ENCODE measurements around the gene ELK1.
"Not testable (repeated sequence)": the region's sequence is repeated elsewhere in the genome, so short reads cannot be mapped to it uniquely, and the experiment has no call there.

The ELK1 gene

GRCh38 chrX:47610511-47610910, 39.9 kb downstream of the ELK1 start:
- no peak for DNase-seq

DNA sequence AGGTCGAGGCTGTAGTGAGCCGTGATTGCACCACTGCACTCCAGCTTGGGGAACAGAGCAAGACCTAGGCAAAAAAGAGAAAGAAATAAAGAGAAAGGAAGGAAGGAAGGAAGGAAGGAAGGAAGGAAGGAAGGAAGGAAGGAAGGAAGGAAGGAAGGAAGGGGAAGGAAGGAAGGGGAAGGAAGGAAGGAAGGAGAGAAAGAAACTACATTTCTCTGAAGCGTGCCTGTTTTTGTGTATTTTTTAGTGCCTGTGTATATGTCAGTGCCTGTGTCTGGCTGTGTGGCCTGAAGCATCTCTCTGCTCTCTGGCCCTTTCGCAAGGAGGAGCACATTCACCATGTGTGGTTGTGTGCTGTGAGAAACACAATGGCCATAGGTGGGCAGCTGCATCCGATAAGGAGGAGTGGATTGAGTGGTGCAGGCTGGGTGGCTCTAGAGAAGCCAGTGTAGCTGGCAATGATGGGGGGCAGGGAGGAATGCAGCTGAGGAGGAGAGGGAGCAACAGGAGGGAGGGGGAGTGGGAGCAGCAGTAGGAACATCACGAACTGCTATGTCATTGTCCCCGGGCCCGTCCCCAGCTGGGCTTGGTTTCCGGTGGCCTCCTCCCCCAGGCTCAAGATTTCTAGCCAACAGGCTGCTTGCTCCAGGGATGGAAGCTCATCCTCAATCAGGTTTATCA, 42.1 kb downstream of the ELK1 start:
- no peak for DNase-seq

DNA sequence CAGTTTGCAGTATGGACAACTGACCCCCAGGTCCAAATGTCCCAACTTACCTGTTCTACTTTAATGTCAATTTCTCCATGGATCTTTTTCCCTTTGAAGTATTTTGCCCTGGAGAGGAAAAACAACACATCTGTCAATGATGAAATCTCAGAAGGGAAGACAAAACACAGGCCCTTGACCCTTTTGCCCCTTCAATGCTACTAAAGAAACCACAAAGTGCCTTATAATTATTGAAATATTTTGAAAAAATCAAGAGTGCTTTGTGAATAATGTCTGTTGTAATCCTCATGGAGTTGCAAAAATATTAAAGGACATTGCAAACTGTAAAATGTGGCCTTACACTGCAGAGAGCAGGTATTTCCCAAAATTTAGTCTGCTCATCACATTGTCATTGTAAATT, 43.3 kb downstream of the ELK1 start:
- DNase-seq, result no peak

DNA sequence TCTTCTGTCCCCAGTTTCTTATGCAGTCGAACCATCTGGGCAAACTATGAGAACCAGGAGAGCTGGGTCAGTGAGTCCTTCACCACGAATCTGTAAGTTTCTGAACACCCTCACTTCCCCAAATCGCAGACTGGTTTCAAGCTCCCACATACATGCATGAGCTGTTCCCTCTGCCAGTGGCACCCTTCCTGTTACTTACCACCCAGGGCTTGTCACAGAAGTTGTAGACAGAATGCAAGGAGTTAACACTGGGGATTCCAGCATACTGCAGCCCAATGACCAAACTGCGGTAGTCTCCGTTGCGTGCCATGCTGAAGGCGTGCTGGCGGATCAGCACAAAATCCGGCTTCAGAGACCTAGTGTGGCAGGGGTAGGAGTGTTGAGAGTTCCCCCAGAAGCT, 45.3 kb downstream of the ELK1 start:
- DNase-seq, result no peak

- not testable (repeated sequence) for DNase-seq
Observed at GRCh38 chrX:47603125-47603524, 47.2 kb downstream of the ELK1 start.

GRCh38 chrX:47597222-47597621, 53.1 kb downstream of the ELK1 start:
- no peak for DNase-seq

DNA sequence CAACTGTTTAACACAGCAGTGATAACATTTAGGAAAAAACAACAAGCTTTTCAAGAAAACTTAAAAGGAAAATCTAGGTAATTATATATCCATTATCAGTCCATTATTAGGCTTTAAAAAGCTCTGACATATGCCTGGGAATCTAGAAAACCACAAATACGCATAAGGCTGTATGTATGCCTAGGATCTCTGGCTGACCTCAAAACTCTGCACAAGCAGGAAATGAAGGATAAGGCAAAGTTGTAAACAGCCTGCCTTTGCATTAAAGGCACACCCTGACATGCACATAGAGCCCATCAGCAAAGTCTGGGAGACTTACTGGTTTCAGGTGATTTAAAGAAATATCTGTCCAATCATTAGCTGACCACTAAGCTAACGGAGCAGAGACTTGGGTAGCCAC, 54.1 kb downstream of the ELK1 start:
- no peak for DNase-seq

DNA sequence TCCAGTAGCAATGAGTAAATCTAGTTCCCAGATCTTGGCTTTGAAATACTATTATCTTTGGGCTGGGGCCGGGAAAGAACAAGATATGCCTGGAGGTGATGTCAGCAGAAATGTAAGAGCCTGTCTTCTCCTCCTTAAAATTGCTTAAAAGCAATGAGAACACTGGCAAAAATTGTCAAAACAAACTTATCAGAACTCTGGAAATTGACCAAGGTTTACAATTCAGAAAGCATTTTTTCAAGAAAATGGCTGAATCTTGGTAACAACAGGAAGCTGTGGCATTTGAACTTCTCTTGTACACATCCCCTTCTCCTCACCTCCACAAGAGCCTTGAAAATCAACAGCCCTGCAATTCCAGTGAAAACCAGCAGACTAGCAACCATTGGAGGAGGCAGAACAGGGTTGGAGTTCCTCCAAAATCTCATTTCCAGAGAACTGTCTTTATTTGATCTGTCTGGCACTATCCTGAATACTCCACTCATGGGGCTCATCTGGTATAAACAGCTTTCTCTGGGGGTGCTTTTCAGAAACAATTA, 54.6 kb downstream of the ELK1 start:
- no peak for DNase-seq

- DNase-seq, result no peak
Observed at GRCh38 chrX:47593522-47593921, 56.8 kb downstream of the ELK1 start.

GRCh38 chrX:47590984-47591383, 59.4 kb downstream of the ELK1 start:
- DNase-seq, result no peak

- DNase-seq, result no peak
Observed at GRCh38 chrX:47587906-47588735, 62.2 kb downstream of the ELK1 start.

DNA sequence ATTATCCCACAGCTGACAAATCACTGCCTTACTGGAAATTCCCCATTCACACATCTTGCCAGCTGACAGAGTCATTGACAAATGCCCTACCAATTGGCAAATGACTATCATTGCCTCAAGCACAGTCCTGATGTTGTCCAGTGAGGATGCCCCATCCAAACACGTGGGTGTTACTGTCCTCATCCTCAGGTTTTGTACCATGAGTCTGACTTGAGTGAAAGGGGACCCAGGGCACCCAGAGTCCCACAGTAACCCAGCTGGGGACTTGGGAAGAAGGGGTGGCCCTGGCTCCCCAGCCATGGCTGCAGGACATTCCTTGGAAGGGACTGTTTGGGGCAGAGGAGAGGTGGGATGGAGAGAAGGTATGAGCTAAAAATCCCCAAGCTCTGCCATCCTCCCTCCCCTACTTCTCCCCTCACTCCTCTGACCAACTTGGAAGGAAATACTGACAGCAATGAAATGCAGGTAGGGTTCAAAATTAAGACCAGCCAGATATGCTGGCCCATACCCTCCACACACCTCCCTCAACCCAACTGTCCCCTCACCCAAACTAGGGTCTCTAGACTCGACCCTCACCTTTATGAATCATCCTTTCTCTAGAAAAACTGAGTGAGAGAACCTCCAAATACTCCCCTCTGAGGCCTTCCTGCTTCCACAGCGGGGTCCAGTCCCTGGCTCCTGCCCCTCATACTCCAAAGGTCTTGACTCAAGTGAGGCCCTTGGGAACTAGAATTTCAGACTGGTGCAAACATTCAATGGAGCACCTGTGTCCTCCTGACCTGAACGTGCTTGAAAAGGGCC, 63.1 kb downstream of the ELK1 start:
- no peak for DNase-seq

GRCh38 chrX:47586043-47586787, 64.1 kb downstream of the ELK1 start:
- no peak for DNase-seq

Measured in activated CD4-positive, alpha-beta T cell treated with anti-CD3 and anti-CD28 coated beads, Interleukin-2, amount 50 U/mL, for 16 hours (primary cell).